ENCODE results near the gene SLC34A3.
"Not testable (repeated sequence)": the region's sequence is repeated elsewhere in the genome, so short reads cannot be mapped to it uniquely, and the experiment has no call there.

Gene SLC34A3

GRCh38 chr9:137243626-137244485 lies 13.2 kb downstream of the SLC34A3 start:
- DNase-seq: no peak

- DNase-seq: no peak
Observed at GRCh38 chr9:137244486-137245449, 14.1 kb downstream of the SLC34A3 start.

DNA sequence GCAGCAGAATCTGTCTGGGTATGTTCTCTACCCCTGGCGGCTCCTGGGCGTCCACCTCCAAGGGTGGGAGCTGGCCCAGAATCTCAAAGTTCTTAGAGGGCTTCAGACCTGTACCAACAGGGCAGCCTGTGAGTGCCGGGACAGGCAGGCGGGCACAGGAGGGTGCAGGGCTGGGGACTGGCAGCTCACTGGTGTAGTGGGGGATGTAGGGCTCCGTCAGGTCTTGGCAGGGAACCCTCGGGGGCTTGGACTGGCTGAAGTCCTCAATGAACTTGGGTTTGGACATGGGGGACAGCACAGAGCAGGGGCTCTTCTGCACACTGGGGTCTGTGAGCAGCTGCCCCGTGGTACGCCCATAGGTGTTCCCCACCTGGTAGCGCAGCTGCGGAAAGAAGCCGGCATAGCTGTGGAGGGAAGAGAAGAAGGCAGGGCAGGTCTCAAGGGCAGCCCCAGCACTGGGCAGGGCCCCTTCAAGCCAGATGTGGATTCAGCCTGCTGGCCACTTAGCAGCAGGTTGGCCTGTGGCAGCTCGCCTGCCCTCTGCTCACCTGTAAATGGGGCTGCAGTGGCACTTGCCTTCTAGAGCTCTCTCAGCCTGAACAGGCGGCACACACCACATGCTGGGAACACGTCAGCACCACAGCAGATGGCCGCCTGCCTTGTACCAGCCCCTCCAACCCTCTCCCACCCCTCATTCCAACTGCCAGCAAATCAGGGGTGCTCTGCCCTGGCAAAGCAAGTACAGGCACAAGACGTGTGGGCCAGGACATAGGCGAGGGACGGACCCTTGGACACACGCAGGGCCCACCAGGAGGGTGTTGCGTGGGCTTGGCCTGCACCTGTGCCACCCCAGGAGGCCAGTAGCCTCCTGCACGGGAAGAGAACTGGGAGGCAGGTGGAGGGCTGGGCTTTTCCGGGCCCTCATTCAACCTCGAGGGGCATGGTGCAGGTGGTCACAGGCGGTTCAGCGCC lies 15.0 kb downstream of the SLC34A3 start:
- no peak for DNase-seq

- DNase-seq: no peak
Observed at GRCh38 chr9:137247135-137247915, 16.6 kb downstream of the SLC34A3 start.

DNA sequence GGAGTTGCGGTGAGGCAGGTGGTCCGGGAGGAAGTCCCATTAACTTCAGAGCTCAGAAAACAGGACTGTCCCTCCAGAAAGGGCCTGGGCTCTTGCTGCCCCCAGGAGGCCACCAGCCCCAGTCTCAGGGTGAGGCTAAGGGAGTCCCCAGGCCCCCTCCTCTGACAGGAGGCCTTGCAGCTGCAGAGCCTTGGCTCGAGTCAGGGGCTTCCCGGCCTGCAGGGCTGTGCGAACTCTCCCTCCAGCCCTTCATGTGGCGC lies 17.1 kb downstream of the SLC34A3 start:
- DNase-seq: no peak

DNA sequence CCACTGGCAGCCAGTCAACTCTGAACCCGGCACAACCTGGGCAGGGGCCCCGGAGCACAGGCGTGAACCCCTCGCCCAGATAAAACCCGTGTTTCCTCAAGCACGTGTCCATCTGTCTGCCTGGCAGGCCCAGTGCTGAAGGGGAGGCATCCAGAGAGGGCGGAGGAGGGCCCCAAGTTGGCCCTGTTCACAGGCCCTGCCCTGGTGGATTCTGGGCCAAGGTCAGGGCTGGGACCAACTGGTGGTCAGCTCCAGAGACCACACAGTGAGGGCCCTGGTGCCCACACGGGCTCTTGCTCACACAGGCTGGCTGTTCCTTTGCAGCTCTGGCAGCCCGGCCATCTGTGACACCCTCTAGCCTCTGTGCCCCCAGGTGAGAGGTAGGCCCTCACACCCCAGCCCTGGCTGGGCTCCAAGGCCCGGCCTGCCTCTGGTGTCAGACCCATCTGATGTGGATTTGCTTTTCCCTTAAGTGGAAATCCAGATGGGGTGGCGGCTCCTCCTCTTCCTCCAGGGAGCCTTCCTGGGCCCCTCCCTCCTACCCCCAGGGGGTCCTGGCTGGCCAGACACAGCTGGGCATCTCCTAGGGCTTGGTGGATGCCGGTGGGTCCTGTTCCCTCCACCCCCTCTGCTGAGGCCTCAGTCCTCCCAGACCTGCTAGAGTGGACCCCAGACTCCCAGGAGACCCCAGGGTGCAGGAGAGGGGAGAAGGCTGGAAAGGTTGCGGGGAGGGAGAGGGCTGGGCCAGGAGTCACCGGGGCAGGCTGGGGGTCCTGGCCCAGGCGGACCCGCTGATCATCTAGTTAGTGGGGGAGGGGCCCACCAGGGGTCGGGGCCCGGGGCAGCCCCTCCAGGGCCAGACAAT lies 19.9 kb downstream of the SLC34A3 start:
- DNase-seq: no peak

GRCh38 chr9:137251194-137251461 lies 20.4 kb downstream of the SLC34A3 start, which contains the start of gene STPG3:
STPG3 (plus strand) TSS chr9:137251286; CDS start chr9:137251287, 1 bp downstream.
- no peak for DNase-seq

DNA sequence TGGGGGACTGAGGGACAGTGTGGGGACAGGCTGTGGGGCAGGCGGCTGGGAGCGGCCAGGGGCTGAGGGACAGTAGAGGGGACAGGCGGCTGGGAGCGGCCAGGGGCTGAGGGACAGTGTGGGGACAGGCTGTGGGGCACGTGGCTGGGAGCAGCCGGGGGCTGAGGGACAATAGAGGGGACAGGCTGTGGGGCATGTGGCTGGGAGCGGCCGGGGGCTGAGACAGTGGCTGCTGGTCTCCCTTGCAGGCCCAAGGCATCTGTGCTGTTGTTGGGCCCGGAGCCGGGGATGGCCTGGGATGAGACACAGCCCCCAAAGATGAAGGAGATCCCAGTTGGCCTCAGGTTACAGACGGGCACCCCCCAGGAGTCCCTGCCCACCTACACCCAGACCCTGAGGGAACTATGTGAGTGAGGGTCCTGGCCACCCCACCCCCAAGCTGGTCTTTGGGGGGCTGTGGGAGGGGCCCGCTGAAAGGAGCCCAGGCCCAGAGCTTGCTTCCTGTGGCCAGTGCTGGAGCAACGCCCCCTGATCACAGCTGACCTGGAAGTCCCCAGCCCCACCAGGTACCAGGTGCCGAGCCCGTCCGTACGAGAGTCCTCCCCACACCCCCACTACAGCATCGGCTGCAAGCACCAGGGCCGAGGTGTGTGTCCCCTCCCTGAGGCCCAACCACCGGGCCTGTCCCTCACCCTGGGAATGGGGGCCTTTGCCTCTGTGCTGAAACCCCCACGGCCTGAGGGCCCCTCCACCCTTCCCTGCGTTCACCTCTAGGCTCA lies 21.0 kb downstream of the SLC34A3 start:
- DNase-seq: no peak

DNA sequence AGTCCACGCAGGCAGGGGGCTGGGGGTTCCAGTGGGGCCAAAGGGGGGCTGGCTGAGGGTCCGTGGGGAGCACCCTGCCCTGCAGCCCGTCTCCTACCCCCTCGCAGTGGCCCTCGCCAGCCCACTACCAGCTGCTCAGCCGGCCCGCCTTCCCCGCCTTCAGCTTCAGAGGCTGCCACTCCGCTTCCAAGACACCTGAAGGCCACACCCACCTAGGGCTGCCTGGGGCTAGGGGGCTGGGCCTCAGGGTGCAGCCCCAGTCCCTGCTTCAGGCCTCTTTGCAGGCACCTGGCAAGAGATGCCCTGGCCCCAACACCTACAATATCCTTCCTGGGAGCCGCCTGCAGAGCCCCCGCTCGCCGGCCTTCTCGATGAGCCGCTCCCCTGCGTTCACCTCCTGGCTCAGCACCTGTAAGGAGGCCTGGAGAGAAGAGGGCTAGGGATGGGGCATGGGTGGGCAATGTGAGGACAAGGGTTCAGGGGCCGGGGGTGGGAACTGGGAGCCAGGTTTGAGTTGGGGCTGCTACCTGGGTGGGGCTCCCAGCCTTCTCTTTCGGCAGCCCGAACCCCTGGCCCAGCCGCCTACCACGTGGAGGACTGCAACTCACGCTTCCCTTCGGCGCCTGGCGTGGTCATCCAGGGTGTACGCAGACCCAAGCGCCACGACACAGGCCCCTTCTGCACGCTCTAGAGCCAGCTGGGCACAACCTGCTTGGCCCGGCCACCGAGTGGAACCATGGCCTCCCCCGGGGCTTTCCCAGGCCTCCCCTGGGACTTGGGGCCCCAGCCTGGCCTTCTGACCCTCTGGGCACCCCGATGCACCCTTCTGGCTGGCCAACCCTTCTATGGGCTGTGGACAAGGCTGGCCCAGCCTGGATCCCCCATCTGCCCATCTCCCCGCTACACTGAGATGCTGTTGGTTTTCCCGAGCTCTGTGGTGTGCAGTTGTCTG lies 22.1 kb downstream of the SLC34A3 start:
- no peak for DNase-seq

DNA sequence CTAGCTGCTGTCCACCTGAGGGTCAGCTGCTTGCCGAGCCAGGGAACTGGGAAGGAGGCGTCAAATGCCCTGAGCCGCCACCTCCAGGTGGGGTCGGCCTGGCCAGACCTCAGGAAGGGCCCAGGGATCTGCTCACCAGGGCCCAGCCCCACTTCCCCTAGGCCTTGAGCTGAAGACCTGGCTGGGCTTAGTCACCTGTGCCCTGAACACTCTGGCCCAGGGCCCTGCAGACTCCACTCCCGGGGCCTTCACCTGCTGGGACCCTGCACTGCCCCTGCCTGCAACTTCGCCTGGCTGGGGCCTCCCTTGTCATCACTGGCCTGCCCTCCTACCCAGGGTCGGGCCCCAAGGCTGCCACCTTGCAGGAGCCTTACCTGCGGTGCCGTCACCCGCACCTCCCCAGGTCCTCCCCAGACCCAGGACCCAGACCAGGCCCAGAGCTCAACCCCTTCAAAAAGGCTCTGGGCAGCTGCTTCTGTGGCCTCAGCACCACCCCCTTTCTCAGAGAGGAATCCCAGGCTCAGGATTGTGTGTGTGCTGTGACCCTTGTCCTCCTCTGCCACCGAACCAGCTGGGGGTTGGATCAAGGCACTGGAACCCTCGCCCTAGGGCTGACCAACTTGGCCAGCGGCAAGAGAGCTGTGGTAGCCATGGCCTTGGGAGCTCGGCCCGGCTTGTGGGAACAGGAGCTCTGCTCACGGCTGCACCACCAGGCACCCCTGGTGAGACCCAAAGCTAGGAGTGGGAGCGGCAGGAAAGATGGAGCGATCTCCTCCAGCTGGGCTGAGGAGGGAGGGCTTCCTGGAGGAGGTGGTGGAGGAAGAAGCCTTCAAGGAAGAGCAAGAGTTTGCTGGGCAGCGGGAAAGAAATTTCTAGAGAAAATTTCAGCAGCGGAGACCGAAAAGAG lies 23.3 kb downstream of the SLC34A3 start:
- DNase-seq: no peak

DNA sequence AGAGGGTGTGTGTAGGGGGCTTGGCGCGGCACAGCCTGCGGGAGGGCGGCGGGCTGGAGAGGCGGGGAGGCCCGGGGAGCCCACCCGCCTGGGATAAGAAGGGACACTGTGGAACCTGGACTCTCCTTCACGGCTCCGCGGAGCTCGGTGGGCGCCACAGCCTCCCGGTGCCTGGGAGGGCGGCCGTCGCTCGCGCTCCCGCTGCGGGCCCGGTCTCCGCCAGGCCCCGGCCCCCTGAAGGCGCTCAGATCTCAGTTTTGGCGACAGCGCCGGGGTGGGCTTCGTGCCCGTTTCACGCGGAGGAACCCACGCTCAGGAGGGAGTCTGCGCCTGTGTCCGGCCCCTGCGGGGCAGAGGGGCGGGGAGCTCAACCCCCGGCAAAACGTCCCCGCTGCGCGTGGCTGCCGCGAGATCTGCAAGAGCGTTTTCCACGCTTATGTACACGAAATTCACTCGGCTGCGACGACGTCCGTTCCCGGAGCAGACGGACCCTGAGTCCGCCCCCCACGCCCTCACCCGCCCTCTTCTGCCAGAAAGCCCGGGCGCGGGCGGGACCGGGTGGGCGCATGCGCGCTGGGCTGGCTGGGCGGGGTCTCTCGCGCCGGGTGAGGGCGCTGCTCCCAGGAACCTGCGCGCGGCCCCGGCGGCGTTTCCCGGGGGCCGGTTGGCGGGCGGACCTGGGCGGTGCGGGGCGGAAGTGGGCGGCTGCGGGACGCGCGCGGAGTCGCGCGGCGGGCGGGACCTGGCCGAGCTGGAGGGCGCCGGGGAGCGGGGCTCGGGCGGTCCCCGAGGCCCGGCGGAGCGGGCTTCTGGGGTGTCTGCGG lies 24.1 kb downstream of the SLC34A3 start, which contains the start of gene NELFB:
NELFB (plus strand) TSS at position 704 of the 824 bp plus-strand sequence.
- DNase-seq: peak; percentile 86

DNA sequence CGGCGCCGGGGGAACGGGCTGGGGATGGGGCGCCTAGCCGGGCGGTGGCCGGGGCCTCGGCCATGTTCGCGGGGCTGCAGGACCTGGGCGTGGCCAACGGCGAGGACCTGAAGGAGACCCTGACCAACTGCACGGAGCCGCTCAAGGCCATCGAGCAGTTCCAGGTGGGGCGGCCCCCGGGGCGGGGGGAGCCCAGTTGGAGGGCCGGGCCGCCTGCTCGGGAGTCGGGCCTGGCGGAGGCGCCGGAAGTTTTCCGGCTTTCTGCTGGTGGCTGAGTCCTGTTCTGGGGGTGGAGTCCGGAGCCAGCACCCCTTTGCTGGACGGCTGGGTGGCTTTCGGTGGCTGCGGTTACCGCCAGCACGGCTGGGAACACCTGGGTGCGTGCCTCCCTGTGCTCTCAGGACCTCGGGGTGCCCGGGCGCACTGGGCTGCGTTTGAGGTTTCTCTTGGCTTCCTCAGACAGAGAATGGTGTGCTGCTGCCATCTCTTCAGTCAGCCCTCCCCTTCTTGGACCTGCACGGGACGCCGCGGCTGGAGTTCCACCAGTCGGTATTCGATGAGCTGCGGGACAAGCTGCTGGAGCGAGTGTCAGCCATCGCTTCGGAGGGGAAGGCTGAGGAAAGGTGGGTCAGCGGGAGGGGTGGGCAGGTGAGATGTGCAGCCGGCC lies 24.9 kb downstream of the SLC34A3 start:
- DNase-seq: peak; percentile 28

DNA sequence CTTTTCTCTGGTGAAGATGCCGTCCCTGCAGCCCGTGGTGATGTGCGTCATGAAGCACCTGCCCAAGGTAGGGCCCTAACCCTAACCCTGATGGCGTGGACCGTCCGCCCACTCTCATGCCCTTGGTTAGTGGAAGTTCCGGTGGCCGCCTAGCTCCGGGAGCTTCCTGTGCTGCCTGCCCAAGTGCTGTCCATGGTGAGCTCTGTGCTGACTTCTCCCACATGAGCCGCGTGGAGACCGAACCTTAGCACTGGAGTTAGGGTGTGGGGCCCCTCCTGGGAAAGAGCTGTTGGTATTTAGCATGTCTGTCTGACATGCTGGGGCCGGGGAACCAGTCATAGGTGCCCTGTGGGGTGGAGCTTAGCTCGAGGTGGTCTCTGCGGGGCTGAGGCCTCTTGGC lies 25.7 kb downstream of the SLC34A3 start:
- no peak for DNase-seq

- no peak for DNase-seq
Observed at GRCh38 chr9:137256856-137257255, 26.2 kb downstream of the SLC34A3 start.

- DNase-seq: not testable (repeated sequence)
Observed at GRCh38 chr9:137262173-137262908, 31.6 kb downstream of the SLC34A3 start.

GRCh38 chr9:137262909-137263285 lies 32.2 kb downstream of the SLC34A3 start:
- DNase-seq: no peak
